Effector memory CD8-positive, alpha-beta T cell (primary cell): ENCODE measurements around the gene SLC4A1AP.

ENCODE experiments used
- ATAC-seq: fragments of 150-1000 bp; cut with Tn5 transposase; replicated peaks from 2 replicates; pipeline ENCODE4 v1.10.0; 2021; ENCODE audit warnings: mild to moderate bottlenecking, moderate library complexity
- DNase-seq, 3 experiments: peaks; one replicate each; pipeline ENCODE4 v3.0.0; 2021
- H3K27ac Mint-ChIP-seq, 2 donors: one replicate each; pipeline ENCODE4 v1.8.0; 2022; ENCODE audit warnings: mild to moderate bottlenecking in 2 of 2, mixed read lengths in 2 of 2, moderate library complexity in 2 of 2
- H3K27me3 Mint-ChIP-seq, 2 donors: one replicate each; pipeline ENCODE4 v1.8.0; 2022; ENCODE audit warnings: mixed read lengths in 2 of 2
- H3K36me3 Mint-ChIP-seq: one replicate; pipeline ENCODE4 v1.8.0; 2022; ENCODE audit warnings: mild to moderate bottlenecking, moderate library complexity, mixed read lengths; ENCODE audit not compliant: insufficient read depth
- H3K4me1 Mint-ChIP-seq, 2 donors: one replicate each; pipeline ENCODE4 v1.8.0; 2022; ENCODE audit warnings: low read depth in 2 of 2, mixed read lengths in 2 of 2
- H3K4me3 Mint-ChIP-seq, 2 donors: one replicate each; pipeline ENCODE4 v1.8.0; 2022; ENCODE audit warnings: mild to moderate bottlenecking in 2 of 2, mixed read lengths in 2 of 2, moderate library complexity in 2 of 2
- H3K9me3 Mint-ChIP-seq, 2 donors: one replicate each; pipeline ENCODE4 v1.8.0; 2022; ENCODE audit warnings: mixed read lengths in 2 of 2

SLC4A1AP gene

GRCh38 chr2:27697660-27698059 lies 34.0 kb downstream of the SLC4A1AP start:
- Mint-ChIP-seq H3K36me3 (peaks cover 38% of the 10 kb centered on the region), H3K27ac (no peak overlapping the region), H3K4me1 (no peaks in the 10 kb centered on the region), H3K9me3 (no peaks in the 10 kb centered on the region), H3K27me3 (no peaks in the 10 kb centered on the region), H3K4me3 (no peak overlapping the region)
- ATAC-seq (no peak), DNase-seq (no peak)

GRCh38 chr2:27701676-27702075 lies 38.0 kb downstream of the SLC4A1AP start:
- no peak for DNase-seq
- H3K9me3 Mint-ChIP-seq, result no peaks in the 10 kb centered on the region
- H3K4me1 Mint-ChIP-seq, result peaks cover 0 to 1% of the 10 kb centered on the region in 2 donors
- H3K4me3 Mint-ChIP-seq, result no peak overlapping the region
- no peak overlapping the region for H3K27ac Mint-ChIP-seq
- no peak for ATAC-seq
- peaks cover 6% of the 10 kb centered on the region for H3K36me3 Mint-ChIP-seq
- no peaks in the 10 kb centered on the region for H3K27me3 Mint-ChIP-seq

- peaks cover 6% of the 10 kb centered on the region for H3K36me3 Mint-ChIP-seq
- H3K9me3 Mint-ChIP-seq, result no peaks in the 10 kb centered on the region
- H3K4me1 Mint-ChIP-seq, result peaks cover 0 to 1% of the 10 kb centered on the region in 2 donors
- H3K4me3 Mint-ChIP-seq, result no peak overlapping the region
- H3K27ac Mint-ChIP-seq, result no peak overlapping the region
- no peaks in the 10 kb centered on the region for H3K27me3 Mint-ChIP-seq
- DNase-seq (no peak), ATAC-seq (no peak)
These were observed 38.6 kb downstream of the SLC4A1AP start for GRCh38 chr2:27702302-27702701.

- Mint-ChIP-seq H3K4me1 (peaks cover 0 to 1% of the 10 kb centered on the region in 2 donors), H3K4me3 (no peak overlapping the region), H3K9me3 (no peaks in the 10 kb centered on the region), H3K27ac (no peak overlapping the region), H3K36me3 (no peaks in the 10 kb centered on the region), H3K27me3 (no peaks in the 10 kb centered on the region)
- peak; percentile 81 to 85 (median 81) for DNase-seq
- ATAC-seq, result peak; percentile 96
These were observed 40.1 kb downstream of the SLC4A1AP start for GRCh38 chr2:27703638-27704341.

GRCh38 chr2:27704342-27704876 lies 40.7 kb downstream of the SLC4A1AP start:
- Mint-ChIP-seq H3K4me3 (no peak overlapping the region), H3K9me3 (no peaks in the 10 kb centered on the region), H3K27me3 (no peaks in the 10 kb centered on the region), H3K4me1 (peaks cover 0 to 1% of the 10 kb centered on the region in 2 donors), H3K27ac (no peak overlapping the region), H3K36me3 (no peaks in the 10 kb centered on the region)
- ATAC-seq (no peak), DNase-seq (no peak)

- ATAC-seq, result no peak
- Mint-ChIP-seq H3K27me3 (no peaks in the 10 kb centered on the region), H3K36me3 (no peaks in the 10 kb centered on the region), H3K4me1 (peaks cover 0 to 1% of the 10 kb centered on the region in 2 donors), H3K27ac (no peak overlapping the region), H3K9me3 (no peaks in the 10 kb centered on the region), H3K4me3 (no peak overlapping the region)
- no peak for DNase-seq
These were observed 42.3 kb downstream of the SLC4A1AP start for GRCh38 chr2:27705851-27706622.

- Mint-ChIP-seq H3K4me3 (no peak overlapping the region), H3K36me3 (no peaks in the 10 kb centered on the region), H3K9me3 (no peaks in the 10 kb centered on the region), H3K27ac (no peak overlapping the region), H3K4me1 (peaks cover 0 to 1% of the 10 kb centered on the region in 2 donors), H3K27me3 (no peaks in the 10 kb centered on the region)
- DNase-seq (no peak), ATAC-seq (no peak)
These were observed 44.0 kb downstream of the SLC4A1AP start for GRCh38 chr2:27707462-27708256.

- no peak for DNase-seq
- Mint-ChIP-seq H3K36me3 (no peaks in the 10 kb centered on the region), H3K4me1 (peaks cover 0 to under 1% of the 10 kb centered on the region in 2 donors), H3K4me3 (no peak overlapping the region), H3K27ac (peak overlapping the region in 1 of 2 donors; percentile 6), H3K27me3 (no peaks in the 10 kb centered on the region), H3K9me3 (no peaks in the 10 kb centered on the region)
- ATAC-seq, result no peak
These were observed 44.6 kb downstream of the SLC4A1AP start for GRCh38 chr2:27708257-27708654.

GRCh38 chr2:27708666-27709065 lies 45.0 kb downstream of the SLC4A1AP start:
- Mint-ChIP-seq H3K4me1 (no peaks in the 10 kb centered on the region), H3K27me3 (no peaks in the 10 kb centered on the region), H3K4me3 (no peak overlapping the region), H3K36me3 (no peaks in the 10 kb centered on the region), H3K27ac (peak overlapping the region in 1 of 2 donors; percentile 6), H3K9me3 (no peaks in the 10 kb centered on the region)
- DNase-seq, result no peak
- no peak for ATAC-seq

GRCh38 chr2:27709326-27709725 lies 45.6 kb downstream of the SLC4A1AP start:
- no peaks in the 10 kb centered on the region for H3K9me3 Mint-ChIP-seq
- H3K4me1 Mint-ChIP-seq, result peaks cover 0 to under 1% of the 10 kb centered on the region in 2 donors
- DNase-seq, result no peak
- H3K27ac Mint-ChIP-seq, result no peak overlapping the region
- H3K4me3 Mint-ChIP-seq, result no peak overlapping the region
- ATAC-seq, result no peak
- H3K36me3 Mint-ChIP-seq, result no peaks in the 10 kb centered on the region
- no peaks in the 10 kb centered on the region for H3K27me3 Mint-ChIP-seq

- no peak for ATAC-seq
- peaks cover 3 to 8% of the 10 kb centered on the region in 2 donors for H3K4me1 Mint-ChIP-seq
- DNase-seq, result no peak
- no peaks in the 10 kb centered on the region for H3K27me3 Mint-ChIP-seq
- no peaks in the 10 kb centered on the region for H3K9me3 Mint-ChIP-seq
- H3K36me3 Mint-ChIP-seq, result no peaks in the 10 kb centered on the region
- H3K27ac Mint-ChIP-seq, result no peak overlapping the region
- H3K4me3 Mint-ChIP-seq, result no peak overlapping the region
These were observed 46.4 kb downstream of the SLC4A1AP start for GRCh38 chr2:27709960-27710575.

- no peak overlapping the region for H3K4me3 Mint-ChIP-seq
- DNase-seq, result no peak
- H3K27me3 Mint-ChIP-seq, result no peaks in the 10 kb centered on the region
- no peaks in the 10 kb centered on the region for H3K36me3 Mint-ChIP-seq
- H3K27ac Mint-ChIP-seq, result no peak overlapping the region
- H3K4me1 Mint-ChIP-seq, result peaks cover 3 to 8% of the 10 kb centered on the region in 2 donors
- ATAC-seq, result no peak
- H3K9me3 Mint-ChIP-seq, result no peaks in the 10 kb centered on the region
These were observed 47.1 kb downstream of the SLC4A1AP start for GRCh38 chr2:27710640-27711430.
